ENCODE results near the gene MLH1.

The MLH1 gene

GRCh38 chr3:36973139-36973538, 20.2 kb upstream of the MLH1 start:
- no peak for DNase-seq

- no peak for DNase-seq
These were observed 12.3 kb upstream of the MLH1 start for GRCh38 chr3:36981006-36981405.

- no peak for DNase-seq
These were observed 5.0 kb upstream of the MLH1 start for GRCh38 chr3:36988356-36988755.

GRCh38 chr3:36989005-36989404, 4.3 kb upstream of the MLH1 start:
- no peak for DNase-seq

- no peak for DNase-seq
These were observed 3.8 kb upstream of the MLH1 start for GRCh38 chr3:36989568-36989967.

- no peak for DNase-seq
These were observed 2.2 kb upstream of the MLH1 start for GRCh38 chr3:36991147-36991546.

GRCh38 chr3:36991923-36992805, 1.2 kb upstream of the MLH1 start:
- no peak for DNase-seq

- DNase-seq, result no peak
These were observed 452 bp upstream of the MLH1 start, which contains the start of gene EPM2AIP1 for GRCh38 chr3:36992806-36993325. Gene EPM2AIP1 (minus strand): TSS chr3:36993131. CDS start chr3:36993077, 54 bp downstream.

- DNase-seq, result no peak
These were observed 21.3 kb downstream of the MLH1 start for GRCh38 chr3:37014620-37015019.

- DNase-seq, result no peak
These were observed 22.3 kb downstream of the MLH1 start for GRCh38 chr3:37015642-37016041.

- no peak for DNase-seq
These were observed 23.6 kb downstream of the MLH1 start for GRCh38 chr3:37016903-37017302.

- DNase-seq, result no peak
These were observed 24.4 kb downstream of the MLH1 start for GRCh38 chr3:37017683-37018082.

- no peak for DNase-seq
These were observed 30.8 kb downstream of the MLH1 start for GRCh38 chr3:37024092-37024491.

GRCh38 chr3:37024820-37025405, 31.6 kb downstream of the MLH1 start:
- DNase-seq, result no peak

- no peak for DNase-seq
These were observed 32.4 kb downstream of the MLH1 start for GRCh38 chr3:37025561-37026335.

GRCh38 chr3:37026851-37027250, 33.5 kb downstream of the MLH1 start:
- no peak for DNase-seq

- DNase-seq, result peak in 6 of 58 donors; percentile 5 to 29 (median 14)
These were observed 35.0 kb downstream of the MLH1 start for GRCh38 chr3:37028329-37028728.

- DNase-seq, result no peak
These were observed 35.8 kb downstream of the MLH1 start for GRCh38 chr3:37029111-37029510.

GRCh38 chr3:37029516-37030163, 36.3 kb downstream of the MLH1 start:
- no peak for DNase-seq

- DNase-seq, result no peak
These were observed 37.3 kb downstream of the MLH1 start for GRCh38 chr3:37030588-37030987.

GRCh38 chr3:37031096-37031682, 37.9 kb downstream of the MLH1 start:
- DNase-seq, result peak in 2 of 58 donors; percentile 9 to 13

Measured in anterior cingulate cortex (tissue), 58 donors.